Skin of body (tissue), 2 donors: Measurements from ENCODE around the gene KRTAP4-3. TPM values are rescaled to one million over a fixed set of nuclear protein-coding genes. Genes with fewer than 3 reads are reported as not detected.
"Not testable (repeated sequence)": the region's sequence is repeated elsewhere in the genome, so short reads cannot be mapped to it uniquely, and the experiment has no call there.

Experiments used
- DNase-seq: peaks from one replicate; lab custom pipeline; 2025; lab: John Stamatoyannopoulos, UW
- total RNA-seq: library from RNA; depleted of rRNA; stranded (reverse); fragments of >200 nt; gene quantifications from one replicate; pipeline ENCODE4 v1.2.3, GENCODE V29; 2014

KRTAP4-3 gene
- 2.0 TPM for total RNA-seq

- DNase-seq = no peak
These were observed at the start of gene KRTAP4-3 for GRCh38 chr17:41168121-41168520. Gene KRTAP4-3, minus strand, starts transcription at chr17:41168221. Its CDS starts 49 bp downstream, at chr17:41168172.

- no peak for DNase-seq
These were observed 47.7 kb upstream of the KRTAP4-3 start for GRCh38 chr17:41215681-41216080.

GRCh38 chr17:41212524-41213169 lies 44.6 kb upstream of the KRTAP4-3 start:
- DNase-seq = no peak

GRCh38 chr17:41211845-41212466 lies 43.9 kb upstream of the KRTAP4-3 start:
- no peak for DNase-seq

GRCh38 chr17:41199421-41200078 lies 31.5 kb upstream of the KRTAP4-3 start:
- DNase-seq = no peak

GRCh38 chr17:41196068-41196467 lies 28.0 kb upstream of the KRTAP4-3 start:
- no peak for DNase-seq

- DNase-seq = no peak
These were observed 22.3 kb upstream of the KRTAP4-3 start for GRCh38 chr17:41190328-41190727.

- not testable (repeated sequence) for DNase-seq
These were observed 21.9 kb upstream of the KRTAP4-3 start, which contains the start of gene KRTAP9-1 for GRCh38 chr17:41189837-41190318. Gene KRTAP9-1, plus strand, starts transcription at chr17:41189887. Its CDS starts 0 bp downstream, at chr17:41189887.

- DNase-seq = no peak
These were observed 18.9 kb upstream of the KRTAP4-3 start for GRCh38 chr17:41186872-41187271.

- no peak for DNase-seq
These were observed 17.0 kb upstream of the KRTAP4-3 start for GRCh38 chr17:41185001-41185400.

GRCh38 chr17:41184480-41184961 lies 16.5 kb upstream of the KRTAP4-3 start, which contains the start of gene KRTAP4-1:
Gene KRTAP4-1, minus strand, starts transcription at chr17:41184911. Its CDS starts 57 bp downstream, at chr17:41184854.
- no peak for DNase-seq

GRCh38 chr17:41178843-41179616 lies 11.0 kb upstream of the KRTAP4-3 start:
- no peak for DNase-seq

- DNase-seq = no peak
These were observed 10.3 kb upstream of the KRTAP4-3 start for GRCh38 chr17:41178341-41178740.

GRCh38 chr17:41177727-41178271 lies 9.8 kb upstream of the KRTAP4-3 start, which contains the start of gene KRTAP4-2:
Gene KRTAP4-2, minus strand, starts transcription at chr17:41178221. Its CDS starts 57 bp downstream, at chr17:41178164.
- no peak for DNase-seq

- DNase-seq = no peak
These were observed 8.8 kb upstream of the KRTAP4-3 start for GRCh38 chr17:41176744-41177387.

- DNase-seq = no peak
These were observed 3.9 kb upstream of the KRTAP4-3 start for GRCh38 chr17:41171886-41172285.

- no peak for DNase-seq
These were observed 460 bp downstream of the KRTAP4-3 start for GRCh38 chr17:41167561-41167960.

GRCh38 chr17:41163828-41164227 lies 4.2 kb downstream of the KRTAP4-3 start:
- DNase-seq = no peak

GRCh38 chr17:41160648-41161047 lies 7.4 kb downstream of the KRTAP4-3 start, which contains the start of gene KRTAP4-4:
Gene KRTAP4-4, minus strand, starts transcription at chr17:41160748. Its CDS starts 57 bp downstream, at chr17:41160691.
- DNase-seq = no peak

- DNase-seq = not testable (repeated sequence)
These were observed 7.8 kb downstream of the KRTAP4-3 start for GRCh38 chr17:41160190-41160589.
